HG02943 (cell line): Measurements from ENCODE around the gene SVEP1.
"Not testable (repeated sequence)": the region's sequence is repeated elsewhere in the genome, so short reads cannot be mapped to it uniquely, and the experiment has no call there.

ENCODE experiments used
- ATAC-seq: cut with Tn5 transposase; IDR thresholded peaks from one replicate; pipeline ENCODE4 v1.9.1; 2021; ENCODE audit warnings: mild to moderate bottlenecking, low read depth, moderate library complexity; ENCODE audit not compliant: unreplicated experiment

SVEP1 gene

DNA sequence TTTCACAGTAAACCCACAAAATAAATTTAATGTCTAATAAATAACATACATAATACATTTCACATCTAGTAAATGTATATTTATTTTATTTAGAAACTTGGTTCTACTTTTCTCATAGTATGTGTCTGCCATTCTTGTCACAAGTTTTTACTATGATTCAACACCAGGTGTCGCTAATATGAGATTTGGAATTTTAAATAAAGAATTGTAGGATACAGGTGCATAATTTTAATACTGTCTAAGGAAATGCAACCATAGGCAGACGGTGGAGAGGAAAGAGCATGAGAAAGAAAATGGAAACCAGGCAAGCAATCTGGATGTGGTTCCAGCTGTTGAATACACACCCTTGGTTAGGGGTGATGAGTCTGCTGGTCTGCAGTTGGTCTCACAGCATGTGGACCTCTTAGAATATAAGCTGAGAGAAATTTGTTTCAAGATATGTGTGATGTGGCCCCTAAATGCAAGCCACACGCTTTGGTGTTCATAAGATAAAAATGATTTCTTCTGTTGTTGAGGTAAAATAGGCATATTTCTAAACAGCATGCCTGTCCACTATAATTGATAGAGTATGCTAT, 127.2 kb downstream of the SVEP1 start:
- no peak for ATAC-seq

DNA sequence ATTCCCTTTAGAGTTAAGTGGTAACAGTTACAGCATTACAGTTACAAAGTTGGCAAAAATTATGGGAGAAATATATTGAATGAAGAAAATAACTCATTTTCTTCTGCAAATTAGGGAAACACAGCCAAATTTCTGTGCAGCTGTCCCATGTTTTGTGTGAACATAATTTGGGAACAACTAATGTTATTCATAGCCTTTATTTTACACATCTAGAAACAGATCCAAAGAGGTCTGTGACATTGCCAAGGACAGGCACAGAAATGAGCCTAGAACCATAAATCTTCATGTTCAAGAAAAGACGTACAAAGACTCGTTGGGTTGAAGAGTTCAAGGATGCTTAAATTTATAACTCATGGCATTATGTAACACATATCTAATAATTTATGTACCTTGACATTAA, 127.8 kb downstream of the SVEP1 start:
- ATAC-seq, result no peak

DNA sequence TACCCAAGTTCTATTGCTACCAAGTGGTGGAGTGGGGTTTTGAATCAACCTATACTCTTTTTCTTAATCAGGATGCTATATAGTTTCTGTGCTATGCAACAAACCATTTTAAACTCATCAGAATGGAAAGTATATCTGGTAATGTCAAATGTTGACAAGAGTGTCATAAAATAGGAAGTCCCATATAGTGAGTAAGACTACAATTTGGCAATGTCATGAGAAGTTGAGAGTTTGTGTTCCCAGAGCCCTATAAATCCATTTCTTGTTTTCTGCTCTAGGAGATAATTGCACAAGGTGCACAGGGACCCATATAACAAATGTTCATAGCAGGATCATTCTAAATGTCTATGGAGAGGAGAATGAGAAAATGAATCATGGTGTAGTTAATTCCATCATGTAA, 132.1 kb downstream of the SVEP1 start:
- no peak for ATAC-seq

DNA sequence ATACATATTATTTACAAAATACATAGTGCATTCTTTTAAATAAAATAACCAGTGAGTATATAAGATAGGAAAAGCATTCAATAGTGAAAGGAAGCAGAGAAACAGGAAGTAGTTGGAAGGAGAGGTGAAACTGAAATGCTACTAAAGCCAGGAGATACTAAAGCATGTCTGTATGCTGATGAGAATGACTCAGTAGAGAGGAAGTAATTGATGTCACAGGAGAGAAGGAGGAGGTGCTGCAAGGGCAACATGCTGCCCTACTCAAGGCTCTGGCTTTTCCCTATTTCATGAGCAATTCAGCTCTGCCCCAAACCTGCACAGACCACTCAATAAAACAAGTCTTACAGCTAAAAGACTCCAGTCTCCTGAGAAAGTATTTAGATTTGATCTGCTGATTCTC, 133.4 kb downstream of the SVEP1 start:
- ATAC-seq, result no peak

DNA sequence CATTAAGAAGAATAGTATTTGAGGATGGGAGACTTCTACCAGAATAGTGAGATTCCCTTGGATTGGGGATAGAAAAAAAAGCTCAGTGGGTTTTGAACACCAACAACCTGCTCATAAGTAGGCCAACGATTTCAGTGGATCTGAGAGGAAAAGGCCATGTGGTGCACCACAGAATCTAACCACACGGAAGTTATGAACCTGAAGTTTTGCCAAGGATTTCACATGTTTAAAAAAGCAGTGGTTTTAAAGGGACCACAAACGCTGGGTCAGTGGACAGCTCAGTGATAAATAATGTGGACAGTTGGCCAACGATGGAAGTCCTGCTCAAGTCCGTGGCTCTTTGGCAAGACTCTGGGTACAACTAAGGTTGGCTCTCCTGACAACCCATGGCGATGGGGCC, 134.6 kb downstream of the SVEP1 start:
- no peak for ATAC-seq

DNA sequence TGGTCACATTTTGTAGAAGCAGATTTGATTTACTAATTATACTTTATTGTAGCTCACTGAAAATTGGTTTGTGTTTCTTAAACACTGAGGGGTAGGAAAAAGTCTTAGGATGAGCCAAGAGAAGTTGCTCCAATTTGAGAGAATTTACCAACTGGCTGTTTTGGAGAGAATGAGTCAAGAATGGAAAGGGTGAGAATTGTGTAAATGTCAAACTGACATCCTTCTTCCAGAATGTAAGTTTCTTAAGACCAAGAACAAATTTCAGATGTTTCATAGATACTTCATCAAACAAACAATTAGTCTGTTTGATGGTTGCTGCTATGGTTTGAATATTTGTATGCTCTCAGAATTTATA, 135.7 kb downstream of the SVEP1 start:
- no peak for ATAC-seq

DNA sequence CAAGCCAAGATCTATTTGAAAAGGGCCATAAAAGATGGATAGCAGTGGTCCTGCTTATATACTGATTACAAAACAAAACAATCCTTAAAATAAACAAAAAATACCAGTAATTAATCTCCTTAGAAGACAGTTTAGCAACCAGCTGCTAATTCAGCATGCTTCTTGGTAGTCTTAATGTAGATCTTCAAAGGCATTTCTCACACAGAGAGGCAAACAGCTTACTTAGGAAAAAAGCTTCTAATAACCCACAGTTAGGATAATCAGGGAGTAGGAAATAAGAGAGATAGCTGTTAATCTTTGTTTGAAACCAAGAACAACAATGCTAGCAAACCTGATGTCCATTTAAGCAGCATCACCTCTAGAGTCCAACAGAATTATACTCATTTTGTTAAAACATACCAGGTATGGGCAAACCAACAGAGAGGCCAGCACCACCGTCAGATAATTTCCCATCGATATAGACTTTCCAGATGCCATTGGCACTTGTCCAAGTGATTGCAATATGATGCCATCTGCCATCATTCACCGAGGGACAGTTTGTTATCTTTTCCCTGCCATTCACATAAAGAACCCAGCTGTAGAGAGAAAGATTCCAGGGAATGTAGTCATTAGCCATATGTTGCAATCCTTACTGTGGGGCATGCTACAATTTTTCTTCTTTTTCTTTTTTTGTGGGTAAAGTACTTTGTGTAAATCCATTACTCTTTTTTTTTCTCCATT, 136.2 kb downstream of the SVEP1 start:
- ATAC-seq, result no peak

DNA sequence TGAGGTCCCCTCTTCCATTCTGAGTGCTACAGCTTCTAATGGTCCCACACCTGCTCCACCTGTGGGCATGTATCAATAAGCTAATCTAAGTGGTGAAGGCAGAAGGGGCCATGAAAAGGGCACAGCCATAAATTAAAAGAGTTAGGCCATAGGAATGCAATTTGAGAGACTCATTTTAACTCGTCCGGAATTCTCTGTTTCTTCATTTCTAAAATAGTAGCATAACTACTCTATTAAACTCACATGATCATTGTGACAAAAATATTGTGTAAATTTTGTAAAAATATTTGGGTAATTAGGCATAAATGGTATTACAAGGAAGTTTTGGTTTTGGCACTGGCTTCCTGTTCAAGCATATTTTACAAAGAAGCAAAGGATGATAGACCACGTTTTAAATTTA, 138.7 kb downstream of the SVEP1 start:
- ATAC-seq, result no peak

DNA sequence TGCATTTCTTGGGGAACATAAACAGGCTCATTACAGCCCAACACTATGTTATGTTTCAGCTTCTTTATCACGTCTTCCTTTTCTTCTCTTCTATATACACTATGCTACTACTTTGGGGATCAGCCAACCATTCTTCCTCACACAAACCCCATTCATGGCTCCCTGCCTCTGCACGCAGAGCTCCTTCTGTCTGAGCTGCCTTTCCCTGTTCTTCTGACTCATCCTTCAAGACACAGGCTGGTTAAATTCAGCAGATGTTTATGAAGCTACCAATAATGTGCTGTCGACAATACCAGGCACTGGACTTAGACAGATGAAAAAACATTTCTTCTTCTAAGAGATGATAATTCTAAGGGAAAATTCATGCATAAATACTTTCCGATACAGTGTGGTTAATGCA, 139.4 kb downstream of the SVEP1 start:
- no peak for ATAC-seq

DNA sequence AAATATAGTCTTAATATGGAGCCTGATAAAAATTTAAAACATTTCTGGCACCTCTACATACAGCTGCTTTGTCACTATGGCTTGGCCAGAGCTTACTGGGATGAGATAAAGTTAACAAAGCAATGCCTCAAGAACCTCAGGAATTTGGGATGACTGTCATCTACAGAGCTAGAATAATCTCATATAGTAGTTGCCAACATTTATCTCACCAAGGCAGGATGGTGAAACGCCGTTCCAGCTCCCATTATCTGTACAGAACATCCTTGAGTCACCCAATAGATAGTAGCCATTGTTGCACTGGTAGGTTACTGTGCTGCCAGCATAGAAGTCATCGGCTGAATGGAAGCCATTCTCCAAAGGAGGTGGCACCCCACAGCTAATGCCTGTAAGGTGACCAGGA, 147.3 kb downstream of the SVEP1 start:
- ATAC-seq, result no peak

DNA sequence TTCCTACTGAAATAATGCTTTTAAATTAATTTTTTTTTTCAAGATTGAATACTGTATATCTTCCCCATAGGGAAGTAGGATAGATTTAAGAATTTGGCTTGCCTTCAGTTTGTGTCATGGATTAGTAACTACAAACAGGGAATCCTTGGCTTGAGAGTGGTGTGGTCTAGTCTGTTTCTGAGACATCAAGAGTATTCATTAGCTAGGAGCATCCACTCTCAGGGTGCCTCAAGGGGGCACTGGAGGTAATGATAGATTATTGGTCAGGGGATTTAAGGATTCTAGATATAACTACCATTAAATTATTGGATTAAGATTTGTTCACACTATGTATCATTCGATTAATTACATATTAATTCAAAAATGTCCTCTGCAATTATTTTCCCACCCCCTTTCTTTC, 150.1 kb downstream of the SVEP1 start:
- no peak for ATAC-seq

DNA sequence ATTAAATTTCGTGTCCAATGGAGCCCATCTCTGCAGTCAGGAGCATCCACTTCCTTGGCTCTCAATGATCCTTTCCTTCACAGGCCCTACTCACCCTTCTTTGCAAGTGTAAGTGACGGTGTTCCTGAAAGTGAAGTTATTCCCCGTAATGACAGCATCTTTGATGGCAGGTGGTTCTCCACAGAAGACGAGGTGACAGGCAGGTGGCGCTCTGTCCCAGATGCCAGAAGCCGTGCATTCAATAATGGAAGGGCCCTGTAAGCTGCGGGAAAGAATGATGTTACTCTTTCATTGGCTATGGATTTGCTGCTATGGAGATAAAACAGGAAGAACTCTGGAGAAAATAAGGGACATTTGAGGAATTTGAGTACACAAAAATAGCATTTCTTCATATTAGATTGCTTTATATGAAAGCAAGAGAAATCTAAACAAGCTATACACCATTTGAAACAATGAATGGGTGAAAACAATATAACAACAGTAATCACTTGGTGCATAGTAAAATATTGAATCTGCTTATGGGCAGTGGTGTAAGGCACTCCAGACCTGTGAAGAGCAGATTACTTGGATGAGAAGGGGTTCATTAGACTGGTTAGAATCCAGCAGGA, 151.9 kb downstream of the SVEP1 start:
- ATAC-seq, result no peak

DNA sequence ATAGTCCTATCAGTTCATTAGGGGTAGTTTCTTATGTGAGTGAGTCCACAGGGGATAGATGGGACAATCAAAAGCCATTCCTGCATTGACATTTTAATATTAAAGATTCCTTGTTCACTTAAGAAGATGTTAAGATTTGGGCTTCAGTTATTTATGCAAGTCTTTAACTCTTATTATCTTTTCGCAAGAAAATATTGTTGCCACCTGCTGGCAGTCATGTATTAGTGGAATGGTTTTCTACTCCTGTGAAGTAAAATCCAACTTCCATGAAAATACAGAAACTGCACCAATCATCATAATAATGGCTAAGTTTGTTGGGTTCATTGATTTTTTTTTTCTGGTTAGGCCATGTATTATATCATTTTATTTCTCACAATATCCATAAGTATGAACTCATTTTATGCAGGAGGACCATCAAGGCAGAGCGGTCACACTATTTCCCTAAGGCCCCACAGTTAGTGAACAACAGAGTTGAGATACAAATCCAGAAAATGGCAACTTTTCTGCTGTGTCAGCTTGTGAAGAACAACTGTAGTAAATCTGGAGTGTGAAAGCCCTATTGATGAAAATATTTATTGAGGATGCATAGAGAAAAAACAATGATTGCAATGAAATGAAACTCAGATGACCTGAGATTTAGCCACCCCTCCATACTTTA, 153.4 kb downstream of the SVEP1 start:
- ATAC-seq, result no peak

DNA sequence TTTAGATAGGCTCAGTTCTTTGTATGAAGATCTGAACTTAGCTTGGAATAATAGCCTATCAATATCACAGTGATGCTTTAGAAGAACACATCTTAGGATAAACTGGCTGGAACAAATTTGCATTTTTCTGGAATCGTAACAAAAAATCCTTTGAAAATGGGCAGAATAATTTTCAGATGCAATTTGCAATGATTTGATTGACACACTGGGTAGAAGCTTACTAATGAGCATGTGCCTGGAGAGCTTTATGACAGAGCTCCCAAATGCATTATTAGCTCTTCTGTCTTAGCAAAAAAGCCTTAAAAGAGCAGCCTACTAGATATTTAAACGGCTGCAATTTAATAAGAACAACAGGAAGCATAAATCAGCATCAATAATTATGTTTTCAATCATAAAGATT, 165.1 kb downstream of the SVEP1 start:
- ATAC-seq, result no peak

DNA sequence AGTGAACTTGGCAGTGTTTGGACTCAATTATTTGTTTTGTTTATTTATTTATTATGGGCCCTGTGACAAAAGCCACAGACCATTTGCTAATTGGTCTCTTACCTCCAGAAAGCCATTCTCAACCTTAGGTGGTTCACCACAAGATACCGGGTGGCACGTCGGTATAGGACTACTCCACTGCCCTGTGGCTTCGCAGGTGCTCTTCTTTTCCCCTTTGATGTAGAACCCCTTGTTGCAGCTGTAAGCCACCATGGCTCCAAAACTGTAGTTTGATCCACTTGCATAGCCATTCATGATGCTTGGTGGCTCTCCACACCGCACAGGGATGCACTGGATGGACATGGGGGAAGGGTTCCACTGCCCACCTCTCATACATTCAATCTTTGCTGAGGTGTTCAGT, 168.6 kb downstream of the SVEP1 start:
- no peak for ATAC-seq

DNA sequence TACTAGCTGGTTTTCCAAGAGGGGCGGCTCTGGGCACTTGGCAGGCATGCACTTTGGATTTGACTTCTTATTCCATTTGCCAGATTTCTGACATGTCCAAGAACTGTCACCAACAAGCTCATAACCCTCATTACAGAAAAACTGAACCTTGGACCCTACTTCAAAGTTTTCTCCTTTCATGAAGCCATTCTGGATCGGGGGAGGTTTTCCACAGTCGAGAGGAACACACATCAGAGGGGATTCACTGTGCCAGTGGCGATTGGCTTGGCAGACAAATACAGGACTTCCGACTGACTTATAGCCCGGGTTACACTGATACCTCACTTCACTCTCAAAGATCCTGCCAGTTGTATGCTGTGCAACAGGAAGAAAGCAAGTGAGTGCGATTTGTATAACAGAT, 170.9 kb downstream of the SVEP1 start:
- no peak for ATAC-seq

DNA sequence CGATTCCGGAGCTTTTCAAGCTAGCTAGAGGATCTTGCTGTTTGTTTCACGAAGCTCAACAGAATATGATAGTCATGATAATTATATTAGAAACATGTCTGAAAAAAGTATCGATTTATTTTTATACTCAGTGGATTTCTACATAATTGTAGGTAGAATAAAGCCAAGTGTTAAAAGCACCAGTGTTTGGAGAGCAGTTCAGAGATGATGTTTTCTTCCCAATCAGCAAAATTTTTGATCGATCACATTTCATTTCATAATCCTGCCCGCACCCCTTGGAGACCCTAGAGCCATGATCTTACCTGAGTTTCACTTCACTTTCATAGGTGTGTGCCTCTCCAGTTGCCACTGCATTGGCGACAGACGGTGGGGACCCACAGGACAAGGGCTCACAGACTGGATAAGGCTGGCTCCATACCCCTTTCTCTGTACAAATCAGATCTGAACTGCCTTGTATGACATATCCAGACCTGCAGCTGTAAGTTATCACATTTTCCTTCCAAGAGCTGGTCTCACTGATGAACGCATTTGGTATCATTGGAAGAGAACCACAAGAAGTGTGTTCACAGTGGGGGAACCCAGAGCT, 173.6 kb downstream of the SVEP1 start:
- no peak for ATAC-seq

DNA sequence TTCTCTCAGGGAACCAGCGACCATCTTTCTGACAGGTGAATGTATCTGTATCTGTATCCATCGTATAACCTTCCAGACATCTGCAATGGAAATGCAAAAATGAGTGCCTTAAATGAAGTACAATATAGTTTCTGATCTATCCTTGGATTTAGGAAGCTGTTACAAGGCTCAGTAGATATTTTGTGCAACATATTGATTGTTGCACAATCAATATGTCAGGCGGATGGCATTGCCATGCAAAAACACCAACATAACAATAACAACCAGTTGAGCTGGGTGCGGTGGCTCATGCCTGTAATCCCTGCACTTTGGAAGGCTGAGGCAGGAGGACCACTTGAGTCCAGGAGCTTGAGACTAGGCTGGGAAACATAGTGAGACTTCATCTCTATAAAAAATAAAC, 175.1 kb downstream of the SVEP1 start:
- ATAC-seq, result no peak

DNA sequence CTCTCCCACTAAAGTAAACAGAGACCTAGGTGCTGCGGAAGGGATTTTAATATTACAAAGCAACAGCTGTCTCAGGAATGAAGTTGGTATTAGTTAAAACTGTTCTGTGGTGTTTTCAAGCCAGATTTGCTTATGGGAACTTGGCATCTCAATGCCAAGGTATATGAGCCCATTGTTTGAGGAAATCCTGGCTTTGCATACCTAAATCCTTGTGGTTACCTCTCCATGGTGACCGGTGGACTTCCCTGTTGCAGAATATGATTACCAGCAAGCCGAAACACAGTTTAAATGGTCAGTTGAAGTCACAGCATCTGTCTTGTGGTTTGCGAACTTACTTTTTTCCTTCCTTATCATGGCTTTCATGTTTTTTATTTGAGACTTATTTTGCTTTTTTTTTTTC, 179.6 kb downstream of the SVEP1 start:
- ATAC-seq, result no peak

DNA sequence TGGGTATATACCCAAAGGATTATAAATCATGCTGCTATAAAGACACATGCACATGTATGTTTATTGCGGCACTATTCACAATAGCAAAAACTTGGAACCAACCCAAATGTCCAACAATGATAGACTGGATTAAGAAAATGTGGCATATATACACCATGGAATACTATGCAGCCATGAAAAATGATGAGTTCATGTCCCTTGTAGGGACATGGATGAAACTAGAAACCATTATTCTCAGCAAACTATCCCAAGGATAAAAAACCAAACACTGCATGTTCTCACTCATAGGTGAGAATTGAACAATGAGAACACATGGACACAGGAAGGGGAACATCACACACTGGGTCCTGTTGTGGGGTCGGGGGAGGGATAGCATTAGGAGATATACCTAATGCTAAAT, 180.5 kb downstream of the SVEP1 start:
- not testable (repeated sequence) for ATAC-seq

DNA sequence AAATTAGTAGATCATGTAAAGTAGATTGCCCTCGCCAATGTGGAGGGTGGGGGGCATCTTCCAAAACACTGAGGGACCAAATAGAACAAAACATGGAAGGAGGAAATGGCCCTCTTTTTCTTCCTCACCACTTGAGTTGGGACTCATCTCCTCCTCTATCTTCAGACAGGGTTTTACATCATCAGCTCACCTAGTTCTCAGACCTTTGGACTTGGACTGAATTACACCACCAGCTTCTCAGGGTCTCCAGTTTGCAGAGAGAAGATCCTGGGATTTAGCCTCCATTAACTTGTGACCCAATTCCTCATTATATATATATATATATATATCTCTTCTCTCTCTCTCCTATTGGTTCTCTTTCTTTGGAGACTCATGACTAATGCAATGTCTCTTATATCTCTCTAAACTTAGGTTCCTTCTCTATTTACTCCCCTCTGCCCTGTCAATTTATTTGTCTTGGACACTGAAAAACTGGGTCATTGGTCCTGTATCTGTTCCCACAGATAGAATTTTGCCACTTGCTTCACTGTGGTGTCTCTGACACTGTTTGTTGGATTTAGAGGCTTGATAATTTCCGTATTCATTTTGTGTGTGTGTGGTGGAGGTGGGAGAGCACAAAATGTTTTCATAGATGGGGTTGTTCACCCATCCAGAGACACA, 187.6 kb downstream of the SVEP1 start:
- ATAC-seq, result no peak
